Measurements from ENCODE around the gene CEP192. TPM values are rescaled to one million over a fixed set of nuclear protein-coding genes. Genes with fewer than 3 reads are reported as not detected.

Gene CEP192
- total and polyA plus RNA-seq, 9 donors, result 14.3 to 34.8 (median 21.8) TPM

- Histone ChIP-seq H3K27ac (ENCODE audit: low read length) (no peak overlapping the region), H3K27me3 (ENCODE audit: control insufficient read depth, insufficient read depth, low read length) (no peaks in the 10 kb centered on the region), H3K4me3 (ENCODE audit: low read length) (no peak overlapping the region), H3K4me1 (ENCODE audit: control insufficient read depth, insufficient read depth, low read length) (no peaks in the 10 kb centered on the region), H3K36me3 (ENCODE audit: control insufficient read depth, insufficient read depth, low read length) (peaks cover 34% of the 10 kb centered on the region), H3K9me3 (replicated peaks; ENCODE audit: control insufficient read depth, low read depth, low read length) (no peaks in the 10 kb centered on the region)
- DNase-seq, result no peak
- WGBS (ENCODE audit: insufficient coverage), result 83% methylated on average over 3 of the region's 3 CpGs
Measured at GRCh38 chr18:13110559-13110958, 119.4 kb downstream of the CEP192 start.

- Histone ChIP-seq H3K4me1 (ENCODE audit: control insufficient read depth, insufficient read depth, low read length) (no peaks in the 10 kb centered on the region), H3K4me3 (ENCODE audit: low read length) (no peak overlapping the region), H3K27me3 (ENCODE audit: control insufficient read depth, insufficient read depth, low read length) (no peaks in the 10 kb centered on the region), H3K27ac (ENCODE audit: low read length) (no peak overlapping the region), H3K36me3 (ENCODE audit: control insufficient read depth, insufficient read depth, low read length) (peaks cover 32% of the 10 kb centered on the region), H3K9me3 (replicated peaks; ENCODE audit: control insufficient read depth, low read depth, low read length) (no peaks in the 10 kb centered on the region)
- 35% methylated on average over 3 of the region's 8 CpGs for WGBS (ENCODE audit: insufficient coverage)
- peak; percentile 62 for DNase-seq
Measured at GRCh38 chr18:13112982-13113381, 121.8 kb downstream of the CEP192 start.

DNA sequence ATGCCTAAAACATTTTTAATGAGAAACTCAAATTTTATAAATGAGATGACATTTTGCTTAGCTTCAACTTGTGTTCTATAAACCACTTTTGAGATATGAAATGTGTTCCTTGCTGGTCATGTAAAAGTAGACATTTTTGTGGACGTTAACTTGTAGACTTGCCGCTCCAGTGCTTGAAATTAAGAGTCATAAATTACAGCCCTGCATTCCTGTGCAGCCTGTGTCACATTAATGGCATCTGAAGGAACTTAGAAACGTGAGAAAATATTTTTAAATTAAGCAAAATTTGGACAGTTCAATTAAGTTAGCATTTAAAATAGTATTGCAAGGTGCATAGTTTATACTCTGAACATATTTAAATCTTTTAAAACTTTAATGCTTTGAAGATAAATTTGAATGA, 129.1 kb downstream of the CEP192 start:
- H3K27me3 ChIP-seq (ENCODE audit: control insufficient read depth, insufficient read depth, low read length), result no peaks in the 10 kb centered on the region
- WGBS (ENCODE audit: insufficient coverage), result 45% methylated on average over 2 of the region's 3 CpGs
- no peak overlapping the region for H3K27ac ChIP-seq (ENCODE audit: low read length)
- H3K4me1 ChIP-seq (ENCODE audit: control insufficient read depth, insufficient read depth, low read length), result peaks cover 3% of the 10 kb centered on the region
- no peak for DNase-seq
- H3K4me3 ChIP-seq (ENCODE audit: low read length), result no peak overlapping the region
- H3K9me3 ChIP-seq (replicated peaks; ENCODE audit: control insufficient read depth, low read depth, low read length), result no peaks in the 10 kb centered on the region
- peaks cover 24% of the 10 kb centered on the region for H3K36me3 ChIP-seq (ENCODE audit: control insufficient read depth, insufficient read depth, low read length)

- no peaks in the 10 kb centered on the region for H3K9me3 ChIP-seq (replicated peaks; ENCODE audit: control insufficient read depth, low read depth, low read length)
- no peaks in the 10 kb centered on the region for H3K27me3 ChIP-seq (ENCODE audit: control insufficient read depth, insufficient read depth, low read length)
- H3K4me1 ChIP-seq (ENCODE audit: control insufficient read depth, insufficient read depth, low read length), result peaks cover 3% of the 10 kb centered on the region
- peaks cover 18% of the 10 kb centered on the region for H3K36me3 ChIP-seq (ENCODE audit: control insufficient read depth, insufficient read depth, low read length)
- 53% methylated on average over 3 of the region's 4 CpGs for WGBS (ENCODE audit: insufficient coverage)
- H3K27ac ChIP-seq (ENCODE audit: low read length), result peak overlapping the region; percentile 32
- H3K4me3 ChIP-seq (ENCODE audit: low read length), result no peak overlapping the region
- DNase-seq, result peak; percentile 81
Measured at GRCh38 chr18:13120983-13121441, 129.8 kb downstream of the CEP192 start.

- WGBS (ENCODE audit: insufficient coverage), result 94% methylated on average over 3 of the region's 8 CpGs
- Histone ChIP-seq H3K27me3 (ENCODE audit: control insufficient read depth, insufficient read depth, low read length) (no peaks in the 10 kb centered on the region), H3K4me3 (ENCODE audit: low read length) (no peak overlapping the region), H3K9me3 (replicated peaks; ENCODE audit: control insufficient read depth, low read depth, low read length) (no peaks in the 10 kb centered on the region), H3K27ac (ENCODE audit: low read length) (no peak overlapping the region), H3K4me1 (ENCODE audit: control insufficient read depth, insufficient read depth, low read length) (peaks cover 3% of the 10 kb centered on the region), H3K36me3 (ENCODE audit: control insufficient read depth, insufficient read depth, low read length) (peaks cover 12% of the 10 kb centered on the region)
- DNase-seq, result no peak
Measured at GRCh38 chr18:13124411-13124810, 133.2 kb downstream of the CEP192 start.

DNA sequence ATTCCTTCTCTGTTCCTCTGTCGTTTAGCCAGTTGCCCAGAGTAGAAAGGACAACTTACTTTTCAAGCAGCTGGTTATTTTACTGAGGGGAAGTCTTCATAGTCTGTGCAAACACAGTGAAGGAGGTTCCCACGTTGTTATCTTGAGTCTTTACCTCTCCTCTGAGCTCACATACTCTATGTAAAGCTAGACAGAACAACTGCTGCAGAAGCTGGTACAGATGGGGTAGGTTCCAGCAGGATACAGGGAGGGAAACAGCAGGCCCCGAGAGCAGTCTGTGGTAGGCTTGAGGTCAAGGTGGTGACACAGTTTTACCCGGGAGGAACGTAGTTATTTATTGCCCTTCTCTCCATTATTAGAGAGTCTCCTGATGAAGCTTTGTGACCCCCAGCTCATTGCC, 134.0 kb downstream of the CEP192 start:
- Histone ChIP-seq H3K9me3 (replicated peaks; ENCODE audit: control insufficient read depth, low read depth, low read length) (no peaks in the 10 kb centered on the region), H3K4me3 (ENCODE audit: low read length) (no peak overlapping the region), H3K36me3 (ENCODE audit: control insufficient read depth, insufficient read depth, low read length) (peaks cover 12% of the 10 kb centered on the region), H3K27me3 (ENCODE audit: control insufficient read depth, insufficient read depth, low read length) (no peaks in the 10 kb centered on the region), H3K27ac (ENCODE audit: low read length) (no peak overlapping the region), H3K4me1 (ENCODE audit: control insufficient read depth, insufficient read depth, low read length) (peaks cover 3% of the 10 kb centered on the region)
- DNase-seq, result no peak
- no CpG with 5 or more reads among the region's 5 CpGs for WGBS (ENCODE audit: insufficient coverage)

GRCh38 chr18:13126966-13127598, 135.9 kb downstream of the CEP192 start:
- no peak for DNase-seq
- Histone ChIP-seq H3K27me3 (ENCODE audit: control insufficient read depth, insufficient read depth, low read length) (no peaks in the 10 kb centered on the region), H3K36me3 (ENCODE audit: control insufficient read depth, insufficient read depth, low read length) (peaks cover 12% of the 10 kb centered on the region), H3K27ac (ENCODE audit: low read length) (no peak overlapping the region), H3K9me3 (replicated peaks; ENCODE audit: control insufficient read depth, low read depth, low read length) (no peaks in the 10 kb centered on the region), H3K4me3 (ENCODE audit: low read length) (no peak overlapping the region), H3K4me1 (ENCODE audit: control insufficient read depth, insufficient read depth, low read length) (no peaks in the 10 kb centered on the region)
- 88% methylated on average over 16 of the region's 17 CpGs for WGBS (ENCODE audit: insufficient coverage)

DNA sequence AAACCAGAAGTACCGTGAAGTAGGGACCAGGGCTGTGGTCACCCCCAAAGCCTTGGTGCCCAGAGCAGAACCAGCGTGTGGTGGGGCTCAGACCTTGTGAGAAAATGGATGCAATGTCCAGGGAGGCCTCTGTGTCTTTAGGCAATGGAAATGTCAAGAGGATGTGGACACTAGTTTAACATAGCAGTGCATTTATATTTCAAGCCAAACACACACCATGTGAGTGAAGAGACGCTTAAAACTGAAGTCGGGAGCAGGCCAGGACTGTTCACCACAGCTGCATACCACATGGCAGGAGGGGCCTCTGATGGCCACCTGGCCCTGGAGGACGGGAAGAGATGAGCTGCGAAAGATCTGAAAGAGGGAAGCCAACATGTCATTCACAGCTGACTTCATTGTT, 140.1 kb downstream of the CEP192 start:
- peaks cover 8% of the 10 kb centered on the region for H3K36me3 ChIP-seq (ENCODE audit: control insufficient read depth, insufficient read depth, low read length)
- DNase-seq, result no peak
- H3K27ac ChIP-seq (ENCODE audit: low read length), result no peak overlapping the region
- H3K9me3 ChIP-seq (replicated peaks; ENCODE audit: control insufficient read depth, low read depth, low read length), result no peaks in the 10 kb centered on the region
- no peak overlapping the region for H3K4me3 ChIP-seq (ENCODE audit: low read length)
- WGBS (ENCODE audit: insufficient coverage), result 77% methylated on average over 4 of the region's 6 CpGs
- H3K27me3 ChIP-seq (ENCODE audit: control insufficient read depth, insufficient read depth, low read length), result peaks cover 6% of the 10 kb centered on the region
- H3K4me1 ChIP-seq (ENCODE audit: control insufficient read depth, insufficient read depth, low read length), result no peaks in the 10 kb centered on the region

- Histone ChIP-seq H3K4me1 (ENCODE audit: control insufficient read depth, insufficient read depth, low read length) (peaks cover 6% of the 10 kb centered on the region), H3K27me3 (ENCODE audit: control insufficient read depth, insufficient read depth, low read length) (peaks cover 30% of the 10 kb centered on the region), H3K9me3 (replicated peaks; ENCODE audit: control insufficient read depth, low read depth, low read length) (no peaks in the 10 kb centered on the region), H3K36me3 (ENCODE audit: control insufficient read depth, insufficient read depth, low read length) (no peaks in the 10 kb centered on the region), H3K4me3 (ENCODE audit: low read length) (no peak overlapping the region), H3K27ac (ENCODE audit: low read length) (no peak overlapping the region)
- 94% methylated on average over 47 of the region's 52 CpGs for WGBS (ENCODE audit: insufficient coverage)
- DNase-seq, result no peak
Measured at GRCh38 chr18:13134551-13135401, 143.6 kb downstream of the CEP192 start.

DNA sequence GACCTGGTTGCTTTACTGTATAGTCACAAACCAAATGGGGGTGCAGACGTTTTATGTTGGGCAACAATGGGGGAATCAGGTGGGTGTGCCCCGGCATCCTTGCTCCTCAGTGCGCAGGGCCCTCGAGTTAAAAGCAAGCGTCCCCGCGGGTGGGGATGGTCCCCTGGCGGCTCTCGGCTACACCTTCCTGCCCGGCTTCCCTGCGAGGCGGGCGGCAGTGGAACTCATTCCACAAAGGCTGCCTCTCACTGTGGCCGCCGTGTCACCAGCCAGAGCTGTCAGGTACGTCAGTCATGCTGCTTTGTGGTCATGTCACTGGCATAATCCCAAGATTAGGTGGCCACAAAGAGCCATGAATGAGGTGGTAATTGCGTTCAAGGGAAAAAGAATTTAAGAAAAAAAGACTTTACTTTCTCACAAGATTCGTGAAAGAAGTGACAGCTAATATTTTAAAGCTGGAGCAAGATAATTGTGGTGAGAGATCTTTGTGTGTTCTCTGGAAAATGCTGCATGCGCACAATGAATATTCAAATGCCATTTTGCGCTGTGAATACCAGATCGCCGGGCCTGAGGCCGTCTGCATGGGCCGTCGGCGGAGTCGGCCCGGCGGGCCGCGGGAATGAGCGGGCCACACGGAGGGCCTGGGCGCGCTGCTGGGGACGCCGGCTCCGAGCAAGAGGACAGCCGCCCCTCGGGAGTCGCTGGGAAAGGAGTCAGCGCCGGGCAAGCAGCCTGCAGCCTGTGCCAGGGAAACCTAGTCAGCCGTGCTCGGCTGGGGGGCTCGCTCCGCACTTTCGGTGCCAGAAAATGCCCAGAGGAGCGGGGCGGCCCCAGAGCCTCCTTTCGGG, 145.1 kb downstream of the CEP192 start:
- peak; percentile 36 for DNase-seq
- H3K9me3 ChIP-seq (replicated peaks; ENCODE audit: control insufficient read depth, low read depth, low read length), result no peaks in the 10 kb centered on the region
- H3K36me3 ChIP-seq (ENCODE audit: control insufficient read depth, insufficient read depth, low read length), result no peaks in the 10 kb centered on the region
- WGBS (ENCODE audit: insufficient coverage), result 25% methylated on average over 50 of the region's 51 CpGs
- H3K27me3 ChIP-seq (ENCODE audit: control insufficient read depth, insufficient read depth, low read length), result peaks cover 30% of the 10 kb centered on the region
- H3K27ac ChIP-seq (ENCODE audit: low read length), result no peak overlapping the region
- peaks cover 6% of the 10 kb centered on the region for H3K4me1 ChIP-seq (ENCODE audit: control insufficient read depth, insufficient read depth, low read length)
- H3K4me3 ChIP-seq (ENCODE audit: low read length), result peak overlapping the region; percentile 54
